GM23338 (cell line): ENCODE data around the gene NEUROG3. TPM values are rescaled to one million over a fixed set of nuclear protein-coding genes. Genes with fewer than 3 reads are reported as not detected.

Source experiments
- ATAC-seq: fragments of 200-7000 bp; cut with Tn5 transposase; 3 replicates; pipeline ENCODE4 v1.9.1; 2020
- DNase-seq: peaks from one replicate; pipeline ENCODE4 v3.0.0-alpha.2; 2015; ENCODE audit warnings: low spot score
- H2AFZ ChIP-seq: fragments of 200-600 bp; sonication (generic); 2 replicates; pipeline ENCODE4 v1.8.0; 2016; ENCODE audit warnings: antibody characterized with exemption, mild to moderate bottlenecking, moderate library complexity
- H3F3A ChIP-seq: fragments of 200-600 bp; sonication (generic); replicated peaks from 2 replicates; pipeline ENCODE4 v1.8.0; 2017; ENCODE audit warnings: antibody characterized with exemption, mixed run types, low read depth
- H3K27ac ChIP-seq: fragments of 200-600 bp; sonication (generic); 2 replicates; pipeline ENCODE4 v1.6.1; 2016; ENCODE audit warnings: low read depth
- H3K27me3 ChIP-seq: fragments of 200-600 bp; sonication (generic); 2 replicates; pipeline ENCODE4 v1.8.0; 2016; ENCODE audit warnings: mild to moderate bottlenecking, mixed run types, moderate library complexity; ENCODE audit not compliant: insufficient read depth
- H3K36me3 ChIP-seq: fragments of 200-600 bp; sonication (generic); 2 replicates; pipeline ENCODE4 v1.8.0; 2016; ENCODE audit warnings: mild to moderate bottlenecking; ENCODE audit not compliant: insufficient read depth
- H3K4me1 ChIP-seq: fragments of 200-600 bp; sonication (generic); 2 replicates; pipeline ENCODE4 v1.8.0; 2016; ENCODE audit warnings: mild to moderate bottlenecking, moderate library complexity; ENCODE audit not compliant: insufficient read depth
- H3K4me2 ChIP-seq: fragments of 200-600 bp; sonication (generic); 2 replicates; pipeline ENCODE4 v1.7.1; 2017; ENCODE audit warnings: mixed run types
- H3K4me3 ChIP-seq: fragments of 200-600 bp; sonication (generic); 2 replicates; pipeline ENCODE4 v1.6.1; 2016; ENCODE audit warnings: mixed run types
- H3K79me2 ChIP-seq: fragments of 200-600 bp; sonication (generic); replicated peaks from 2 replicates; pipeline ENCODE4 v1.8.0; 2017; ENCODE audit warnings: mild to moderate bottlenecking; ENCODE audit not compliant: insufficient read depth
- H3K9me2 ChIP-seq: fragments of 200-600 bp; sonication (generic); 2 replicates; pipeline ENCODE4 v1.8.0; 2017; ENCODE audit not compliant: insufficient read depth
- H4K20me1 ChIP-seq: fragments of 200-600 bp; sonication (generic); replicated peaks from 2 replicates; pipeline ENCODE4 v1.8.0; 2017; ENCODE audit warnings: mild to moderate bottlenecking; ENCODE audit not compliant: insufficient read depth
- H3K27ac Mint-ChIP-seq: 2 replicates; pipeline ENCODE4 v1.8.0; 2020; ENCODE audit warnings: inconsistent platforms, mild to moderate bottlenecking, moderate library complexity, mixed read lengths
- H3K27me3 Mint-ChIP-seq: 3 replicates; pipeline ENCODE4 v1.8.0; 2022; ENCODE audit warnings: low read depth, mild to moderate bottlenecking, moderate library complexity, mixed read lengths, inconsistent platforms; ENCODE audit not compliant: insufficient read depth, poor library complexity
- H3K36me3 Mint-ChIP-seq: 3 replicates; pipeline ENCODE4 v1.8.0; 2021; ENCODE audit warnings: low read depth, mild to moderate bottlenecking, inconsistent platforms, moderate library complexity, mixed read lengths
- H3K4me1 Mint-ChIP-seq: 3 replicates; pipeline ENCODE4 v1.8.0; 2020; ENCODE audit warnings: mild to moderate bottlenecking, inconsistent platforms, mixed read lengths
- H3K4me3 Mint-ChIP-seq: 3 replicates; pipeline ENCODE4 v1.8.0; 2021; ENCODE audit warnings: moderate library complexity, mild to moderate bottlenecking, inconsistent platforms, mixed read lengths
- H3K9me3 Mint-ChIP-seq: 3 replicates; pipeline ENCODE4 v1.8.0; 2020; ENCODE audit warnings: moderate library complexity, mild to moderate bottlenecking, inconsistent platforms, mixed read lengths
- CREB1 ChIP-seq: fragments of 250-450 bp; sonication (Bioruptor Pico); IDR thresholded peaks from 2 replicates; pipeline ENCODE4 v1.5.0; 2020; ENCODE audit warnings: low read depth, mild to moderate bottlenecking, moderate library complexity
- CTCF ChIP-seq, 2 experiments: fragments of 200-600 bp in 1 of 2; sonication (generic) in 1 of 2; conservative IDR thresholded peaks; 2 replicates each; pipeline versions ENCODE4 v1.5.1 to v1.6.1; 2016 to 2017; ENCODE audit warnings: antibody characterized with exemption in 2 of 2, low read depth in 2 of 2, mild to moderate bottlenecking in 2 of 2, moderate library complexity in 1 of 2
- ETS1 ChIP-seq: IDR thresholded peaks from 2 replicates; pipeline ENCODE4 v1.6.1; 2016; ENCODE audit warnings: antibody characterized with exemption
- EZH2phosphoT487 ChIP-seq: fragments of 200-600 bp; sonication (generic); IDR thresholded peaks from one replicate; pipeline ENCODE4 v1.8.1; 2018; ENCODE audit warnings: antibody characterized with exemption; ENCODE audit not compliant: unreplicated experiment
- REST ChIP-seq: IDR thresholded peaks from one replicate; pipeline ENCODE4 v1.6.1; 2018; ENCODE audit warnings: antibody characterized with exemption; ENCODE audit not compliant: unreplicated experiment
- STAT1 ChIP-seq: IDR thresholded peaks from one replicate; pipeline ENCODE4 v1.6.1; 2016; ENCODE audit warnings: antibody characterized with exemption; ENCODE audit not compliant: unreplicated experiment
- ZNF114 ChIP-seq: fragments of 250-450 bp; sonication (Bioruptor Pico); IDR thresholded peaks from 2 replicates; pipeline ENCODE4 v1.5.0; 2020; ENCODE audit warnings: mild to moderate bottlenecking, moderate library complexity
- ZNF331 ChIP-seq: fragments of 250-450 bp; sonication (Bioruptor Pico); IDR thresholded peaks from 2 replicates; pipeline ENCODE4 v1.5.0; 2020; ENCODE audit warnings: low read depth, mild to moderate bottlenecking, moderate library complexity
- ZNF462 ChIP-seq: fragments of 250-450 bp; sonication (Bioruptor Pico); IDR thresholded peaks from 2 replicates; pipeline ENCODE4 v1.5.0; 2020; ENCODE audit warnings: mild to moderate bottlenecking, moderate library complexity
- polyA plus RNA-seq: library from polyadenylated mRNA; unstranded; fragments of >200 nt; fragmentation: Nextera tagmentation; extraction: Ambion mirVana; gene quantifications from 2 replicates; pipeline ENCODE4 v1.2.1, GENCODE V29; 2016
- total RNA-seq: library from RNA; depleted of rRNA; stranded (reverse); fragments of >200 nt; shearing (Covaris generic); gene quantifications from 2 replicates; pipeline ENCODE4 v1.2.3, GENCODE V29; 2014

NEUROG3 gene
- total and polyA plus RNA-seq, 2 experiments from 2014 or later, result not detected

GRCh38 chr10:69549959-69550358 is 23.3 kb downstream of the NEUROG3 start (continued):
- TF ChIP-seq REST (no peak), CREB1 (CRISPR knock-in tag) (no peak), CTCF (conservative IDR thresholded peaks at IDR 0.05; ENCODE audit: low read depth in 2 of 2) (no peak), ETS1 (no peak), STAT1 (no peak)

GRCh38 chr10:69541463-69541862 is 31.8 kb downstream of the NEUROG3 start:
- H3K4me2 ChIP-seq, result no peak overlapping the region
- H3K9me2 ChIP-seq, result 0 out of 2 replicates have a peak, but pooled peaks cover 5% of the 10 kb centered on the region
- H3K27ac ChIP-seq, result no peak overlapping the region
- H3K27me3 Mint-ChIP-seq, result peaks cover 11% of the 10 kb centered on the region
- H3K4me3 ChIP-seq, result no peak overlapping the region
- H3K79me2 ChIP-seq, result no peaks in the 10 kb centered on the region
- H3F3A ChIP-seq, result no peaks in the 10 kb centered on the region
- no peaks in the 10 kb centered on the region for H3K4me1 Mint-ChIP-seq
- H3K9me3 Mint-ChIP-seq, result peaks cover 59% of the 10 kb centered on the region
- DNase-seq, result no peak
- no peak for ATAC-seq
- no peaks in the 10 kb centered on the region for H3K4me1 ChIP-seq
- H4K20me1 ChIP-seq, result no peaks in the 10 kb centered on the region
- no peak overlapping the region for H3K27ac Mint-ChIP-seq
- H3K36me3 ChIP-seq, result no peaks in the 10 kb centered on the region
- H3K27me3 ChIP-seq, result no peaks in the 10 kb centered on the region
- peaks cover 24% of the 10 kb centered on the region for H3K36me3 Mint-ChIP-seq
- no peak overlapping the region for H2AFZ ChIP-seq
- no peak overlapping the region for H3K4me3 Mint-ChIP-seq
- TF ChIP-seq CTCF (conservative IDR thresholded peaks at IDR 0.05; ENCODE audit: low read depth in 2 of 2) (no peak), CREB1 (CRISPR knock-in tag) (no peak), EZH2phosphoT487 (no peak), ZNF462 (no peak), ZNF331 (CRISPR knock-in tag) (no peak), ZNF114 (CRISPR knock-in tag) (no peak)
